Prostate gland (tissue), 2 donors: ENCODE results near the gene ACSL1. TPM values are rescaled to one million over a fixed set of nuclear protein-coding genes. Genes with fewer than 3 reads are reported as not detected.
A peak's percentile ranks its signal among the peaks of the same experiment; 100 is the strongest.

Experiments
- DNase-seq: peaks from one replicate; pipeline ENCODE4 v3.0.0-alpha.2; 2019; ENCODE audit warnings: low spot score
- H3K27ac ChIP-seq, 2 donors: fragments of 200-600 bp; sonication (generic); 2 replicates each; pipeline ENCODE4 v1.5.1; 2017 to 2019
- H3K27me3 ChIP-seq: fragments of 200-600 bp; sonication (generic); replicated peaks from 2 replicates; pipeline ENCODE4 v1.5.1; 2019; ENCODE audit not compliant: insufficient read depth
- H3K36me3 ChIP-seq, 2 donors: fragments of 200-600 bp; sonication (generic); 1 replicate in 1 of 2; 2 replicates in 1 of 2; pipeline versions ENCODE4 v1.5.1 to v1.8.1; 2017 to 2019
- H3K4me1 ChIP-seq: fragments of 200-600 bp; sonication (generic); replicated peaks from 2 replicates; pipeline ENCODE4 v1.5.1; 2019
- H3K4me3 ChIP-seq, 2 donors: fragments of 200-600 bp; sonication (generic); 2 replicates each; pipeline ENCODE4 v1.5.1; 2017 to 2019
- H3K9me3 ChIP-seq: fragments of 200-600 bp; sonication (generic); 2 replicates; pipeline ENCODE4 v1.5.1; 2017
- POLR2A ChIP-seq: fragments of 450-650 bp; IDR thresholded peaks from one replicate; pipeline ENCODE4 v1.6.1; 2016; ENCODE audit warnings: antibody characterized with exemption, mild to moderate bottlenecking
- POLR2AphosphoS5 ChIP-seq: sonication (generic); formaldehyde crosslinking; IDR thresholded peaks from one replicate; pipeline ENCODE4 v1.6.1; 2017; ENCODE audit warnings: antibody characterized with exemption
- WGBS: methylation state at CpG from one replicate; pipeline ENCODE4 v1.1.5; 2018; 5-methylcytosine and 5-hydroxymethylcytosine counted together
- intact Hi-C: fragments of 100-400 bp; cut with DNase I; formaldehyde crosslinking; loops from one replicate; pipeline ENCODE4 v1.14.2; 2022
- total RNA-seq, 2 donors: library from RNA; depleted of rRNA; stranded (reverse); fragments of >200 nt; gene quantifications; one replicate each; pipeline ENCODE4 v1.1.0, GENCODE V29; 2016
- TF ChIP-seq, protein P1 (sequence below), 4 experiments: fragments of 200-600 bp in 2 of 4; fragments of 450-650 bp in 2 of 4; sonication (generic) in 2 of 4; IDR thresholded peaks; 1 replicate in 3 of 4; 2 replicates in 1 of 4; pipeline ENCODE4 v1.5.1; 2016 to 2019; ENCODE audit warnings: antibody characterized with exemption in 4 of 4, mild to moderate bottlenecking in 2 of 4, moderate library complexity in 2 of 4

The ACSL1 gene
- total RNA-seq, 2 donors from 2014 or later = 71.7 to 157 TPM

DNA sequence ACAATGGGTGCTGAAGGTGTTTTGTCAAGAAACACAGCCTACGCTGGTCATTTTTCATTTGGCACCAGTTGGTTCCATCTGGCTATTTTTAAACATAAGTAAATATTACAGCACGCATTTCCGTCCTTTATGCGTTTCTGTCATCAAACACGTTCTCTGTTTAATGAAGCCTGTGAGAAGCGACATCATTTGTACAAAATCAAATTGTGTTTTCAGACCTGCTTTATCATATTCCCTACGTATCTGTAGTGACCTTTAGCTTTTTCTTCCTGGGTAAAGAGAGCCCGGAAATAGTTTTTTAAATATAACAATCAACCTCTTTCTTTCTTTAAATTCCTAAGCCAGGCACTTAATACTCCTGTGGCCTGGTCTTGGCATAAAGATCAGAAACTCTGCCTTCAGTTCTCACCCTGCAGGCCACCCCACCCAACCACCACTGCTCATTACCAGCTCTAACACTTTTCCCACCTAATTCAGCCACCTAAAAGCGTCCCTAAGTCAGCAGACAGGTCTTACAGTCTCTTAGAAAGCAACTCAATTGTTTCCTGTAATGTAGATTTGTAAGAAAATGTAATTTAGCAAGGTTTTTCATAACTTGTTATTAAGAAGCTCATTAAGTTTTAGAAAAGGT is 30.4 kb downstream of the ACSL1 start:
- Histone ChIP-seq H3K4me1 (peaks cover 6% of the 10 kb centered on the region), H3K27ac (peak overlapping the region; percentile 83 to 88), H3K36me3 (no peaks in the 10 kb centered on the region), H3K4me3 (no peak overlapping the region), H3K9me3 (no peaks in the 10 kb centered on the region), H3K27me3 (no peaks in the 10 kb centered on the region)
- TF ChIP-seq, protein P1, sequence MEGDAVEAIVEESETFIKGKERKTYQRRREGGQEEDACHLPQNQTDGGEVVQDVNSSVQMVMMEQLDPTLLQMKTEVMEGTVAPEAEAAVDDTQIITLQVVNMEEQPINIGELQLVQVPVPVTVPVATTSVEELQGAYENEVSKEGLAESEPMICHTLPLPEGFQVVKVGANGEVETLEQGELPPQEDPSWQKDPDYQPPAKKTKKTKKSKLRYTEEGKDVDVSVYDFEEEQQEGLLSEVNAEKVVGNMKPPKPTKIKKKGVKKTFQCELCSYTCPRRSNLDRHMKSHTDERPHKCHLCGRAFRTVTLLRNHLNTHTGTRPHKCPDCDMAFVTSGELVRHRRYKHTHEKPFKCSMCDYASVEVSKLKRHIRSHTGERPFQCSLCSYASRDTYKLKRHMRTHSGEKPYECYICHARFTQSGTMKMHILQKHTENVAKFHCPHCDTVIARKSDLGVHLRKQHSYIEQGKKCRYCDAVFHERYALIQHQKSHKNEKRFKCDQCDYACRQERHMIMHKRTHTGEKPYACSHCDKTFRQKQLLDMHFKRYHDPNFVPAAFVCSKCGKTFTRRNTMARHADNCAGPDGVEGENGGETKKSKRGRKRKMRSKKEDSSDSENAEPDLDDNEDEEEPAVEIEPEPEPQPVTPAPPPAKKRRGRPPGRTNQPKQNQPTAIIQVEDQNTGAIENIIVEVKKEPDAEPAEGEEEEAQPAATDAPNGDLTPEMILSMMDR (IDR thresholded peaks at IDR 0.05) = no peak
- peak; percentile 88 for TF ChIP-seq POLR2AphosphoS5
- WGBS = 51% methylated on average over 9 of the region's 9 CpGs
- DNase-seq = peak; percentile 51
- intact Hi-C loops = no loop called here

DNA sequence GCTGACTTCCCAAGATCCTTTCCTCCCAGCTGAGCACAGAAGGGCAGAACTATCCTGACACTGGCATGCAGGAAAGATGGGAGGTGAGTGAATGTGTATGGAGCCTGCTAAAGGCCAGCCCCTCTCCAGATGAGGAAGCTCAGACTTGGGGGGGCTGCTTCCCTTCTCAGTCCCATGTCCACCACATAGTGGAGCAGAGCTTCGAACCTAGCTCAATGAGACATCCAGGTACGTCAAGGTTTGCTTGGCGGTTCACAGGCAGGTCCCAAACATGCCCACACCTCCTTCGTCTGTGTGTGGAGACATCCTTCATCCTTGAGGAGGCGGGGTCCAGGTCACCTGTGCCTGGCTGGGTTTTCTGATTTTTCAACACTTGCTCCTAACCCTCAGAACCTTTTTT is 31.3 kb downstream of the ACSL1 start:
- WGBS = 93% methylated on average over 5 of the region's 5 CpGs
- Histone ChIP-seq H3K4me1 (peaks cover 6% of the 10 kb centered on the region), H3K36me3 (no peaks in the 10 kb centered on the region), H3K27me3 (no peaks in the 10 kb centered on the region), H3K27ac (peak overlapping the region; percentile 83 to 88), H3K4me3 (no peak overlapping the region), H3K9me3 (no peaks in the 10 kb centered on the region)
- intact Hi-C loops = no loop called here
- TF ChIP-seq POLR2A (no peak), POLR2AphosphoS5 (no peak)
- TF ChIP-seq, protein P1 (IDR thresholded peaks at IDR 0.05) = no peak
- DNase-seq = no peak

DNA sequence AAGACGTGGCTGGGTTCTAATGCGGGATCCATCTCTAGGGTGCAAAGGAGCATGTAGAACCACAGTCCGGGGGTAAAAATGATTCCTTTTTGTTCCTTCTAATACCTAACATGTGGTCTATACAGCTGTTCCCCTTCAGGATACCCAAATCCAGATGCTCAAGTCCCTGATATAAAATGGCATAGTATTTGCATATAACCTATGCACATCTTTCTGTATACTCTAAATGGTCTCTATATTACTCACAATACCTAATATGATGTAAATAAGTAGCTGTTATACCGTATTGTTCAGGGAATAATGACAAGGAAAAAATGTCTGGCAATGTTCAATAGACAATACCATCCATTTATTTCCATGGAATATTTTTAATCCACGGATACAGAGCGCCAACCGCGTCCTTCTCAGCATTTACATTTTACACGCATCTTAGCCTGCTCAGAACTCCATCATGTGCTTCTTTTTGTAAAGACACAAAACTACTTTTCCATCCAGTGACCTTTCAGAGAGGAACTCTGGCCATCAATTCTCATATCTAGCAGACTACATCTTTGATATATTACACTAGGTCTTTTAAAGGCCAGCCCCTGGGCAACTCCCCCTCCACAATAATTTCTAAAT is 31.9 kb downstream of the ACSL1 start:
- H3K36me3 ChIP-seq = no peaks in the 10 kb centered on the region
- WGBS = 95% methylated on average over 9 of the region's 9 CpGs
- peaks cover 6% of the 10 kb centered on the region for H3K4me1 ChIP-seq
- H3K27ac ChIP-seq = peak overlapping the region; percentile 83 to 88
- H3K27me3 ChIP-seq = no peaks in the 10 kb centered on the region
- intact Hi-C loops = no loop called here
- H3K9me3 ChIP-seq = no peaks in the 10 kb centered on the region
- H3K4me3 ChIP-seq = no peak overlapping the region
- TF ChIP-seq POLR2AphosphoS5 (no peak), POLR2A (no peak)
- TF ChIP-seq, protein P1 (IDR thresholded peaks at IDR 0.05) = no peak
- no peak for DNase-seq

DNA sequence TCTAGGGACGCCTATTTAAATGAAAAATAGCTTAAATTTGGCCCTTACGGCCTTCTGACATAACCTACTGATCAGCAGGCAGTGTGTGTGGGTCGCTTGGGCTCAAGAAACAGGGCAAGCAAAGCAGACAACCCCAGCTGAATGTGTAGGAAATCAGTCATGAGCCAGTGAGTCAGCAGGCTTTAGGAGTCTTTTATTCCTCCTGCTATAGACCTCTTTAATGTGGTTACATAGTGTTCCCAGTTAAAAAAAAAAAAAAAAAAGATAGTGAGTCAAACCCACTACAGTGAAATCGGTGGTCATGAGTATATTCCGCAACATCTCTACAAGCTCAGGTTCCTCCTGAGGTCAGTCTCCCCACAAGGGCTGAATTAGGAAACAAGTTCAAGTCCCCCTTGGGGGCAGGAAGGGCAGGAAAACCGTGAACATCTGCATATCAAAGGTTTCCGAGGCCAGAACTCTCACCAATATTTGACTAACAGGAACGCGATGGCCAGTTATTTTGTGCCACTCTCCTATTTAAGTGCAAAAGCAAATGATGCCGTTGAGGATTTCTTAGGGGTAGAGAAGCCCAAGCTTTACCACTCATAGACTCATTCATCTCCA is 32.7 kb downstream of the ACSL1 start:
- no peaks in the 10 kb centered on the region for H3K27me3 ChIP-seq
- intact Hi-C loops = no loop called here
- H3K4me3 ChIP-seq = no peak overlapping the region
- peak overlapping the region; percentile 83 to 88 for H3K27ac ChIP-seq
- TF ChIP-seq POLR2AphosphoS5 (peak; percentile 77), POLR2A (no peak)
- TF ChIP-seq, protein P1 (IDR thresholded peaks at IDR 0.05) = no peak
- peak; percentile 71 for DNase-seq
- H3K4me1 ChIP-seq = peaks cover 6% of the 10 kb centered on the region
- 58% methylated on average over 10 of the region's 10 CpGs for WGBS
- no peaks in the 10 kb centered on the region for H3K9me3 ChIP-seq
- H3K36me3 ChIP-seq = no peaks in the 10 kb centered on the region
